H9 (cell line): ENCODE data around the gene TGM2. TPM values are rescaled to one million over a fixed set of nuclear protein-coding genes. Genes with fewer than 3 reads are reported as not detected.

Experiments
- DNase-seq: peaks from one replicate; pipeline ENCODE4 v3.0.0-alpha.2; 2017
- H2AFZ ChIP-seq: one replicate; pipeline ENCODE4 v1.6.1; 2013; ENCODE audit warnings: mild to moderate bottlenecking, low read length, control low read depth, moderate library complexity
- H2AK5ac ChIP-seq: 2 replicates; pipeline ENCODE4 v1.6.1; 2013; ENCODE audit warnings: low read length, control low read depth, mixed read lengths; ENCODE audit not compliant: insufficient read length
- H2BK120ac ChIP-seq: one replicate; pipeline ENCODE4 v1.6.1; 2013; ENCODE audit warnings: low read depth, mild to moderate bottlenecking, low read length, control low read depth, inconsistent platforms; ENCODE audit not compliant: poor library complexity, severe bottlenecking
- H2BK12ac ChIP-seq: 2 replicates; pipeline ENCODE4 v1.6.1; 2013; ENCODE audit warnings: low read length, control low read depth, mixed read lengths, low read depth; ENCODE audit not compliant: insufficient read length
- H2BK15ac ChIP-seq: 2 replicates; pipeline ENCODE4 v1.6.1; 2013; ENCODE audit warnings: low read depth, low read length, control low read depth
- H2BK20ac ChIP-seq: one replicate; pipeline ENCODE4 v1.6.1; 2013; ENCODE audit warnings: low read depth, mild to moderate bottlenecking, low read length, control low read depth, inconsistent platforms; ENCODE audit not compliant: poor library complexity, severe bottlenecking
- H2BK5ac ChIP-seq: 2 replicates; pipeline ENCODE4 v1.6.1; 2013; ENCODE audit warnings: low read length, control low read depth, mixed read lengths; ENCODE audit not compliant: insufficient read length
- H3K14ac ChIP-seq: 2 replicates; pipeline ENCODE4 v1.6.1; 2013; ENCODE audit warnings: low read length, control low read depth; ENCODE audit not compliant: insufficient read depth
- H3K18ac ChIP-seq: 2 replicates; pipeline ENCODE4 v1.6.1; 2013; ENCODE audit warnings: low read depth, mild to moderate bottlenecking, mixed read lengths, low read length, control low read depth; ENCODE audit not compliant: insufficient read length
- H3K23ac ChIP-seq: 2 replicates; pipeline ENCODE4 v1.6.1; 2013; ENCODE audit warnings: low read length, control low read depth, mixed read lengths, low read depth; ENCODE audit not compliant: insufficient read length
- H3K23me2 ChIP-seq: 2 replicates; pipeline ENCODE4 v1.6.1; 2013; ENCODE audit warnings: low read depth, mild to moderate bottlenecking, mixed read lengths, low read length, control low read depth; ENCODE audit not compliant: insufficient read length, poor library complexity, severe bottlenecking
- H3K27ac ChIP-seq: 2 replicates; pipeline ENCODE4 v1.5.1; 2013; ENCODE audit warnings: low read length, control low read depth, mixed read lengths, low read depth; ENCODE audit not compliant: insufficient read length
- H3K27me3 ChIP-seq: 2 replicates; pipeline ENCODE4 v1.6.1; 2013; ENCODE audit warnings: low read length, control low read depth, inconsistent platforms; ENCODE audit not compliant: insufficient read depth
- H3K4ac ChIP-seq: 2 replicates; pipeline ENCODE4 v1.6.1; 2013; ENCODE audit warnings: low read depth, mild to moderate bottlenecking, control low read depth, inconsistent platforms, low read length, moderate library complexity
- H3K4me1 ChIP-seq: 2 replicates; pipeline ENCODE4 v1.6.1; 2013; ENCODE audit warnings: low read length, control low read depth, inconsistent platforms; ENCODE audit not compliant: insufficient read depth
- H3K4me2 ChIP-seq: 2 replicates; pipeline ENCODE4 v1.6.1; 2013; ENCODE audit warnings: low read length, control low read depth, mixed read lengths; ENCODE audit not compliant: insufficient read length, insufficient read depth
- H3K56ac ChIP-seq: 2 replicates; pipeline ENCODE4 v1.6.1; 2013; ENCODE audit warnings: low read depth, mild to moderate bottlenecking, mixed read lengths, low read length, control low read depth; ENCODE audit not compliant: insufficient read length
- H3K79me1 ChIP-seq: 2 replicates; pipeline ENCODE4 v1.6.1; 2013; ENCODE audit warnings: low read depth, mild to moderate bottlenecking, moderate library complexity, low read length, control low read depth, inconsistent platforms; ENCODE audit not compliant: insufficient read depth, poor library complexity, severe bottlenecking
- H3K79me2 ChIP-seq: 2 replicates; pipeline ENCODE4 v1.6.1; 2013; ENCODE audit warnings: low read length, control low read depth, inconsistent platforms; ENCODE audit not compliant: insufficient read depth
- H3K9ac ChIP-seq: 2 replicates; pipeline ENCODE4 v1.6.1; 2013; ENCODE audit warnings: low read length, control low read depth, mixed read lengths; ENCODE audit not compliant: insufficient read length; ENCODE audit errors: extremely low read depth
- H3K9me3 ChIP-seq: one replicate; pipeline ENCODE4 v1.6.1; 2013; ENCODE audit warnings: low read depth, low read length, inconsistent platforms; ENCODE audit not compliant: control insufficient read depth
- H3T11ph ChIP-seq: one replicate; pipeline ENCODE4 v1.6.1; 2013; ENCODE audit warnings: mild to moderate bottlenecking, low read length, control low read depth, inconsistent platforms
- H4K20me1 ChIP-seq: one replicate; pipeline ENCODE4 v1.6.1; 2013; ENCODE audit not compliant: control insufficient read depth, insufficient read length, insufficient read depth
- H4K5ac ChIP-seq: 2 replicates; pipeline ENCODE4 v1.6.1; 2013; ENCODE audit warnings: low read depth, mild to moderate bottlenecking, mixed read lengths, low read length, control low read depth; ENCODE audit not compliant: insufficient read length
- H4K8ac ChIP-seq: replicated peaks from 2 replicates; pipeline ENCODE4 v1.6.1; 2013; ENCODE audit warnings: low read length, control low read depth, mixed read lengths, low read depth; ENCODE audit not compliant: insufficient read length
- H4K91ac ChIP-seq: 2 replicates; pipeline ENCODE4 v1.6.1; 2013; ENCODE audit warnings: low read depth, mild to moderate bottlenecking, moderate library complexity, mixed read lengths, low read length, control low read depth; ENCODE audit not compliant: insufficient read length
- H3K27ac Mint-ChIP-seq, 3 experiments: 2 replicates in 2 of 3; 3 replicates in 1 of 3; pipeline ENCODE4 v1.8.0; 2020 to 2021; ENCODE audit warnings: mixed read lengths in 3 of 3, mild to moderate bottlenecking in 1 of 3, moderate library complexity in 1 of 3
- H3K27me3 Mint-ChIP-seq: 2 replicates; pipeline ENCODE4 v1.8.0; 2021; ENCODE audit warnings: low read depth, mild to moderate bottlenecking, moderate library complexity, mixed read lengths
- H3K36me3 Mint-ChIP-seq, 3 experiments: 2 replicates in 2 of 3; 3 replicates in 1 of 3; pipeline ENCODE4 v1.8.0; 2020 to 2021; ENCODE audit warnings: low read depth in 3 of 3, mixed read lengths in 3 of 3; ENCODE audit not compliant: insufficient read depth in 1 of 3
- H3K4me1 Mint-ChIP-seq, 2 experiments: 2 replicates each; pipeline ENCODE4 v1.8.0; 2020; ENCODE audit warnings: mixed read lengths in 2 of 2
- H3K4me3 Mint-ChIP-seq, 2 experiments: 2 replicates in 1 of 2; 3 replicates in 1 of 2; pipeline ENCODE4 v1.8.0; 2020 to 2021; ENCODE audit warnings: mild to moderate bottlenecking in 2 of 2, mixed read lengths in 2 of 2, moderate library complexity in 1 of 2
- H3K9me3 Mint-ChIP-seq, 2 experiments: 2 replicates in 1 of 2; 3 replicates in 1 of 2; pipeline ENCODE4 v1.8.0; 2020; ENCODE audit warnings: mild to moderate bottlenecking in 2 of 2, mixed read lengths in 2 of 2, moderate library complexity in 1 of 2
- CTCF ChIP-seq: fragments of 200-600 bp; sonication (generic); conservative IDR thresholded peaks from 3 replicates; pipeline ENCODE4 v1.8.0; 2021; ENCODE audit warnings: antibody characterized with exemption, mild to moderate bottlenecking
- WGBS: extraction: QIAGEN DNeasy Blood & Tissue Kit; methylation state at CpG from one replicate; pipeline ENCODE4 v1.1.7; 2013; ENCODE audit warnings: missing lambda C conversion rate, low lambda C conversion rate, mixed read lengths; ENCODE audit not compliant: insufficient read length; ENCODE audit errors: extremely low coverage; 5-methylcytosine and 5-hydroxymethylcytosine counted together
- total RNA-seq: library from RNA; stranded (reverse); gene quantifications from 2 replicates; pipeline ENCODE4 v1.2.1, GENCODE V29; 2021

The TGM2 gene
- total RNA-seq, 1 experiment from 2014 or later: 1.1 TPM

GRCh38 chr20:38112261-38112929 lies 52.7 kb downstream of the TGM2 start:
- WGBS: no CpG with 5 or more reads among the region's 14 CpGs
- no peak overlapping the region for H3K4me3 Mint-ChIP-seq
- H3K79me2 ChIP-seq: no peaks in the 10 kb centered on the region
- H3K27ac ChIP-seq: no peak overlapping the region
- no peak overlapping the region for H3K9ac ChIP-seq
- H3K36me3 Mint-ChIP-seq: no peaks in the 10 kb centered on the region
- H2BK12ac ChIP-seq: no peak overlapping the region
- no peak overlapping the region for H2AFZ ChIP-seq
- peaks cover 4 to 7% of the 10 kb centered on the region in 2 experiments for H3K4me1 Mint-ChIP-seq
- no peaks in the 10 kb centered on the region for H4K20me1 ChIP-seq
- H2BK15ac ChIP-seq: no peak overlapping the region
- no peak overlapping the region for H4K8ac ChIP-seq
- no peak overlapping the region for H3K27ac Mint-ChIP-seq
- no peak overlapping the region for H3K18ac ChIP-seq
- no peaks in the 10 kb centered on the region for H3K9me3 ChIP-seq
- no peaks in the 10 kb centered on the region for H3K23me2 ChIP-seq
- H3K4me2 ChIP-seq: no peak overlapping the region
- no peak overlapping the region for H2AK5ac ChIP-seq
- H4K91ac ChIP-seq: no peak overlapping the region
- no peak overlapping the region for H2BK120ac ChIP-seq
- no peak overlapping the region for H3K56ac ChIP-seq
- H2BK5ac ChIP-seq: no peak overlapping the region
- no peak for DNase-seq
- no peak overlapping the region for H3K23ac ChIP-seq
- H3K27me3 Mint-ChIP-seq: no peaks in the 10 kb centered on the region
- H3K4me1 ChIP-seq: no peaks in the 10 kb centered on the region
- no peak for TF ChIP-seq CTCF
- no peak overlapping the region for H3K4ac ChIP-seq
- H4K5ac ChIP-seq: no peak overlapping the region
- H3K79me1 ChIP-seq: no peaks in the 10 kb centered on the region
- H3K9me3 Mint-ChIP-seq: no peaks in the 10 kb centered on the region
- H3K27me3 ChIP-seq: no peaks in the 10 kb centered on the region
- no peak overlapping the region for H3T11ph ChIP-seq
- H2BK20ac ChIP-seq: no peak overlapping the region
- no peak overlapping the region for H3K14ac ChIP-seq
